NCI-H2227 (cell line): ENCODE results near the gene ZNF365.
"Not testable (repeated sequence)": the region's sequence is repeated elsewhere in the genome, so short reads cannot be mapped to it uniquely, and the experiment has no call there.

Source experiments
- DNase-seq: peaks from one replicate; lab custom pipeline; 2025; ENCODE audit not compliant: unreplicated experiment; lab: John Stamatoyannopoulos, UW

The ZNF365 gene

GRCh38 chr10:62376071-62377025 lies 2.2 kb downstream of the ZNF365 start:
- DNase-seq: no peak

- DNase-seq: no peak
These were observed 2.9 kb downstream of the ZNF365 start for GRCh38 chr10:62377026-62377415.

GRCh38 chr10:62377966-62378365 lies 3.8 kb downstream of the ZNF365 start:
- no peak for DNase-seq

GRCh38 chr10:62378877-62379276 lies 4.7 kb downstream of the ZNF365 start:
- DNase-seq: not testable (repeated sequence)

GRCh38 chr10:62379394-62379793 lies 5.2 kb downstream of the ZNF365 start:
- no peak for DNase-seq

GRCh38 chr10:62380016-62380415 lies 5.8 kb downstream of the ZNF365 start:
- DNase-seq: no peak

- no peak for DNase-seq
These were observed 7.4 kb downstream of the ZNF365 start for GRCh38 chr10:62381385-62382102.

GRCh38 chr10:62382831-62383230 lies 8.7 kb downstream of the ZNF365 start:
- DNase-seq: no peak

- DNase-seq: no peak
These were observed 9.9 kb downstream of the ZNF365 start for GRCh38 chr10:62384057-62384446.

GRCh38 chr10:62384447-62385081 lies 10.4 kb downstream of the ZNF365 start:
- no peak for DNase-seq

GRCh38 chr10:62386356-62387320 lies 12.5 kb downstream of the ZNF365 start:
- DNase-seq: no peak

- DNase-seq: no peak
These were observed 14.2 kb downstream of the ZNF365 start for GRCh38 chr10:62388328-62388727.

- DNase-seq: no peak
These were observed 16.5 kb downstream of the ZNF365 start for GRCh38 chr10:62390497-62391176.

GRCh38 chr10:62393237-62393636 lies 19.1 kb downstream of the ZNF365 start:
- no peak for DNase-seq

- no peak for DNase-seq
These were observed 20.4 kb downstream of the ZNF365 start for GRCh38 chr10:62394556-62395018.

- no peak for DNase-seq
These were observed 21.7 kb downstream of the ZNF365 start for GRCh38 chr10:62395892-62396291.

- DNase-seq: no peak
These were observed 22.7 kb downstream of the ZNF365 start for GRCh38 chr10:62396864-62397263.

GRCh38 chr10:62399211-62399610 lies 25.0 kb downstream of the ZNF365 start:
- no peak for DNase-seq

- DNase-seq: no peak
These were observed 28.3 kb downstream of the ZNF365 start for GRCh38 chr10:62402508-62402907.

- not testable (repeated sequence) for DNase-seq
These were observed 36.4 kb downstream of the ZNF365 start for GRCh38 chr10:62410528-62410927.
